Adrenal gland (tissue), 5 donors: ENCODE results near the gene PRLHR.

Experiments used
- POLR2A ChIP-seq, 2 donors: fragments of 450-650 bp; IDR thresholded peaks; one replicate each; pipeline ENCODE4 v1.6.1; 2017; ENCODE audit warnings: antibody characterized with exemption in 2 of 2, mild to moderate bottlenecking in 2 of 2, moderate library complexity in 1 of 2
- TF ChIP-seq, protein P1 (sequence below), 6 experiments: fragments of 450-650 bp in 4 of 6; fragments of 200-600 bp in 2 of 6; sonication (generic) in 1 of 6; IDR thresholded peaks; 1 replicate in 5 of 6; 2 replicates in 1 of 6; pipeline versions ENCODE4 v1.5.1 to v1.8.0; 2016 to 2021; ENCODE audit warnings: antibody characterized with exemption in 6 of 6, mild to moderate bottlenecking in 2 of 6, moderate library complexity in 1 of 6
- donor health status: DM: no; HTN: no; CAD: no.

DNA sequence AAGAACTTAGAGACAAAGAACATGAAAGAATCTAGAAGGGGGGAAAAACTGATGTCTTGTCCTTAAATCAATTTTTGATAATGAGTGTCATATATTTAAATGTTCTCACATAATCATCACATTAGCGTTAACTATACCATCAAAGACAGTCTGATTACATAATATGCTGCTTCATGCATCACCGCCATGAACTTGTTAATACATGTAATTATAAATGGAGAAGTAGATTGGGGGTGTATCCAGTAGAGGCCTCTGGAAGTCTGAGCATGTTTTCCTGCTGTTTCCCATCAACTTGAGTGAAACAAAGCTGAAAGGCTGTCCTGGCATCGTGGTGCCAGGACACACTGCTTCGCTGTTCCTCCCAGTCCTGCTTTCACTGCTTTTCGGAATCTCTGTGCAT lies 48.2 kb downstream of the PRLHR start:
- TF ChIP-seq, protein P1, sequence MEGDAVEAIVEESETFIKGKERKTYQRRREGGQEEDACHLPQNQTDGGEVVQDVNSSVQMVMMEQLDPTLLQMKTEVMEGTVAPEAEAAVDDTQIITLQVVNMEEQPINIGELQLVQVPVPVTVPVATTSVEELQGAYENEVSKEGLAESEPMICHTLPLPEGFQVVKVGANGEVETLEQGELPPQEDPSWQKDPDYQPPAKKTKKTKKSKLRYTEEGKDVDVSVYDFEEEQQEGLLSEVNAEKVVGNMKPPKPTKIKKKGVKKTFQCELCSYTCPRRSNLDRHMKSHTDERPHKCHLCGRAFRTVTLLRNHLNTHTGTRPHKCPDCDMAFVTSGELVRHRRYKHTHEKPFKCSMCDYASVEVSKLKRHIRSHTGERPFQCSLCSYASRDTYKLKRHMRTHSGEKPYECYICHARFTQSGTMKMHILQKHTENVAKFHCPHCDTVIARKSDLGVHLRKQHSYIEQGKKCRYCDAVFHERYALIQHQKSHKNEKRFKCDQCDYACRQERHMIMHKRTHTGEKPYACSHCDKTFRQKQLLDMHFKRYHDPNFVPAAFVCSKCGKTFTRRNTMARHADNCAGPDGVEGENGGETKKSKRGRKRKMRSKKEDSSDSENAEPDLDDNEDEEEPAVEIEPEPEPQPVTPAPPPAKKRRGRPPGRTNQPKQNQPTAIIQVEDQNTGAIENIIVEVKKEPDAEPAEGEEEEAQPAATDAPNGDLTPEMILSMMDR (IDR thresholded peaks at IDR 0.05): no peak
- TF ChIP-seq POLR2A (IDR thresholded peaks at IDR 0.05): no peak
